Osteocyte (in vitro differentiated cells): ENCODE data around the gene LAMTOR4. TPM values are rescaled to one million over a fixed set of nuclear protein-coding genes. Genes with fewer than 3 reads are reported as not detected.

Experiments used
- DNase-seq: peaks from one replicate; pipeline ENCODE4 v3.0.0; 2021; ENCODE audit warnings: mixed read lengths; ENCODE audit not compliant: unreplicated experiment; ENCODE audit errors: extremely low spot score
- H3K27ac Mint-ChIP-seq: one replicate; pipeline ENCODE4 v1.8.0; 2021; ENCODE audit warnings: mild to moderate bottlenecking, mixed read lengths; ENCODE audit not compliant: unreplicated experiment
- H3K27me3 Mint-ChIP-seq: one replicate; pipeline ENCODE4 v1.8.0; 2021; ENCODE audit warnings: mixed read lengths; ENCODE audit not compliant: unreplicated experiment
- H3K36me3 Mint-ChIP-seq: one replicate; pipeline ENCODE4 v1.8.0; 2021; ENCODE audit warnings: mixed read lengths; ENCODE audit not compliant: unreplicated experiment
- H3K4me1 Mint-ChIP-seq: one replicate; pipeline ENCODE4 v1.8.0; 2021; ENCODE audit warnings: mixed read lengths; ENCODE audit not compliant: unreplicated experiment
- H3K4me3 Mint-ChIP-seq: one replicate; pipeline ENCODE4 v1.8.0; 2021; ENCODE audit warnings: mild to moderate bottlenecking, moderate library complexity, mixed read lengths; ENCODE audit not compliant: unreplicated experiment
- H3K9me3 Mint-ChIP-seq: one replicate; pipeline ENCODE4 v1.8.0; 2021; ENCODE audit warnings: mixed read lengths; ENCODE audit not compliant: unreplicated experiment
- CTCF ChIP-seq: fragments of 200-600 bp; sonication (generic); IDR thresholded peaks from 2 replicates; pipeline ENCODE4 v1.5.0; 2021; ENCODE audit warnings: antibody characterized with exemption, mild to moderate bottlenecking, moderate library complexity
- total RNA-seq: library from RNA; stranded (reverse); gene quantifications from 2 replicates; pipeline ENCODE4 v1.2.1, GENCODE V29; 2021

Gene LAMTOR4
- total RNA-seq, 1 donor from 2014 or later: 111 TPM

DNA sequence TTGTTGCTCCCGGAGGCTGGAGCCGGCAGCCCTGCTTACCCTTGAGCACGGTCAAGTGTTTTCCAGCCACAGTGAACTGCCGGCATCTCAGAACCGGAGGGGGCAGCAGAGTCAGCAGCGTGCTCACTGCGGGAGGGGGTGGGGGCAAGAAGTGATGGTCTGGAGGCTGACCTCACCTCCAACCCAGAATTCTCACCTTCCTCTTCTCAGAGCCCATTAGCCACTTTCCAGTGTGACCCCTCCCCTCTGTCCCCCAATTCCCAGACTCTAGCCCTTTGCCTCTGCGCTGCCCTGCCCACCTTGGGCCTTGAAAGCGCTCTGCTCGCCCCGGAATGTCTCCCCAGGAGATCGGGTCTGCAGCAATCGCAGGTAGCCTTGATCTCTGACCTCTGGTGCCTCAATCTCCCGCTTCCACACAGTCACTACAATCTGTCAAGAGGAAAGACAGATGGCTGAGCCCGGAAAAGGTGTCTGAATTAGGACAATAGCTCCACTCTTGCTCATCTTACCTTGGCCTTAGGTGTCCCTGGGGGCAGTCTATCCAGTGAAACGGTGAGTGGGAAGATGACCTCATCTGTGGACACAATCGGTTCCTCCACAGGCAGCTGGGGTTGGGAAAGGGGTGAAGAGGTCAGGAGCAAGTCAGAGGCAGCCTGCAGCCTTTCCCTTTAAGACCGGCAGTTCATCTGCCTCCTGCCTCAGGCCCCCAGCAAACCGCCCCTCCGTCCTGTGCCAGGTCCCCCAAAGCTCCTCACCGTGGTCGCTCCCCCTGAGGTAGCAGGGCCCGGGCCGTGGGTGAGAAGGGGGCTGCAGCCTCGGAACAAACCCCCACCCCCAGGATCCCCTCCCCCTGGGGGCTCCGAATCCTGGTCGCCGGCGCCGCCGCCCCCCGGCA is 8.9 kb downstream of the LAMTOR4 start:
- Mint-ChIP-seq H3K4me3 (peak overlapping the region; percentile 69), H3K9me3 (no peaks in the 10 kb centered on the region)
- DNase-seq: no peak

GRCh38 chr7:100158229-100159098 is 9.7 kb downstream of the LAMTOR4 start, which contains the start of gene TRAPPC14:
Gene TRAPPC14, minus strand, starts transcription at chr7:100158723. Its CDS starts 224 bp downstream, at chr7:100158499.
- Mint-ChIP-seq H3K4me3 (peak within 1 kb of the TSS; percentile 81), H3K36me3 (peaks cover 4% of the 10 kb centered on the region), H3K27me3 (no peaks in the 10 kb centered on the region), H3K27ac (peak within 1 kb of the TSS; percentile 75), H3K9me3 (no peaks in the 10 kb centered on the region), H3K4me1 (peaks cover 27% of the 10 kb centered on the region)
- peak; percentile 96 for DNase-seq
- no peak for TF ChIP-seq CTCF

More for the DNA sequence above, 8.9 kb downstream of the LAMTOR4 start:
- peaks cover 5% of the 10 kb centered on the region for H3K36me3 Mint-ChIP-seq
- peak overlapping the region; percentile 28 for H3K27ac Mint-ChIP-seq
- no peaks in the 10 kb centered on the region for H3K27me3 Mint-ChIP-seq
- TF ChIP-seq CTCF: peak; percentile 17
- peaks cover 23% of the 10 kb centered on the region for H3K4me1 Mint-ChIP-seq

GRCh38 chr7:100159099-100159623 is 10.4 kb downstream of the LAMTOR4 start:
- H3K36me3 Mint-ChIP-seq: peaks cover 4% of the 10 kb centered on the region
- H3K27me3 Mint-ChIP-seq: no peaks in the 10 kb centered on the region
- no peak for TF ChIP-seq CTCF
- H3K9me3 Mint-ChIP-seq: no peaks in the 10 kb centered on the region
- DNase-seq: no peak
- H3K4me3 Mint-ChIP-seq: peak overlapping the region; percentile 81
- H3K27ac Mint-ChIP-seq: peak overlapping the region; percentile 75
- peaks cover 27% of the 10 kb centered on the region for H3K4me1 Mint-ChIP-seq

- peaks cover 27% of the 10 kb centered on the region for H3K4me1 Mint-ChIP-seq
- no peak overlapping the region for H3K27ac Mint-ChIP-seq
- peaks cover 4% of the 10 kb centered on the region for H3K36me3 Mint-ChIP-seq
- TF ChIP-seq CTCF: no peak
- H3K27me3 Mint-ChIP-seq: no peaks in the 10 kb centered on the region
- H3K9me3 Mint-ChIP-seq: no peaks in the 10 kb centered on the region
- no peak for DNase-seq
- peak overlapping the region; percentile 29 for H3K4me3 Mint-ChIP-seq
Measured at GRCh38 chr7:100160067-100160466, 11.3 kb downstream of the LAMTOR4 start.
